Measurements from ENCODE around the gene TENM4.

DNA sequence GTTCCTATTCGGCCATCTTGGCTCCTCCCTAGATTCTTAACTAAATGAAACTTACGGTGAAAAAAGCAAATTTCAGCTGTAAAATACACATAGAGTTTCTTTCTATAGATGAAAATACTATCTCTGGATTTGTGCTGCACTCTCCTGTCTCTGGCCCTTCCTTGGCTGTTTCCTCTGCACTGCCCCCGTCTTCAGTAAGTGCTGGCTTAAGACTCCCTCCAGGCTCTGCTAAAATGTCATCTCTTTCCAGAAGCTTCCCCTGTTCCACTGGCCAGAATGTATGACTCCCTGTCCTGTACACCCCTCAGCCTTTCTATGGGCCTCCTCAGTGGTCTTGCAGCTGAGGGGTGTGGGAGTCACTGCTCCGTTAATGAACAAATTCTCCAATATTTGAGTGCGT, 757.1 kb downstream of the TENM4 start:
- TF ChIP-seq, protein P1, sequence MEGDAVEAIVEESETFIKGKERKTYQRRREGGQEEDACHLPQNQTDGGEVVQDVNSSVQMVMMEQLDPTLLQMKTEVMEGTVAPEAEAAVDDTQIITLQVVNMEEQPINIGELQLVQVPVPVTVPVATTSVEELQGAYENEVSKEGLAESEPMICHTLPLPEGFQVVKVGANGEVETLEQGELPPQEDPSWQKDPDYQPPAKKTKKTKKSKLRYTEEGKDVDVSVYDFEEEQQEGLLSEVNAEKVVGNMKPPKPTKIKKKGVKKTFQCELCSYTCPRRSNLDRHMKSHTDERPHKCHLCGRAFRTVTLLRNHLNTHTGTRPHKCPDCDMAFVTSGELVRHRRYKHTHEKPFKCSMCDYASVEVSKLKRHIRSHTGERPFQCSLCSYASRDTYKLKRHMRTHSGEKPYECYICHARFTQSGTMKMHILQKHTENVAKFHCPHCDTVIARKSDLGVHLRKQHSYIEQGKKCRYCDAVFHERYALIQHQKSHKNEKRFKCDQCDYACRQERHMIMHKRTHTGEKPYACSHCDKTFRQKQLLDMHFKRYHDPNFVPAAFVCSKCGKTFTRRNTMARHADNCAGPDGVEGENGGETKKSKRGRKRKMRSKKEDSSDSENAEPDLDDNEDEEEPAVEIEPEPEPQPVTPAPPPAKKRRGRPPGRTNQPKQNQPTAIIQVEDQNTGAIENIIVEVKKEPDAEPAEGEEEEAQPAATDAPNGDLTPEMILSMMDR (IDR thresholded peaks at IDR 0.05), result no peak
- TF ChIP-seq REST (IDR thresholded peaks at IDR 0.05; ENCODE audit: insufficient read depth in 1 of 2, low read depth in 2 of 2, low read length in 1 of 2) (no peak), POLR2AphosphoS5 (IDR thresholded peaks at IDR 0.05; ENCODE audit: low read depth, low read length) (no peak)
